ENCODE measurements around the gene PLAAT2. TPM values are rescaled to one million over a fixed set of nuclear protein-coding genes. Genes with fewer than 3 reads are reported as not detected.
"Not testable (repeated sequence)": the region's sequence is repeated elsewhere in the genome, so short reads cannot be mapped to it uniquely, and the experiment has no call there.

The PLAAT2 gene
- total RNA-seq, 1 experiment from 2014 or later: not detected

- Histone ChIP-seq H3K4me1 (ENCODE audit: low read length) (no peaks in the 10 kb centered on the region), H3K36me3 (ENCODE audit: insufficient read depth, low read length) (no peaks in the 10 kb centered on the region), H3K79me2 (ENCODE audit: low read length) (no peaks in the 10 kb centered on the region), H4K20me1 (ENCODE audit: insufficient read depth, low read depth, low read length) (no peaks in the 10 kb centered on the region), H3K4me2 (ENCODE audit: low read depth, low read length, poor library complexity, severe bottlenecking) (no peak overlapping the region), H2AFZ (ENCODE audit: low read length) (no peak overlapping the region), H3K9me2 (replicated peaks; ENCODE audit: insufficient read depth, low read length) (no peaks in the 10 kb centered on the region), H3K4me3 (ENCODE audit: low read length) (no peak overlapping the region), H3K9me3 (ENCODE audit: low read length) (peaks cover 3% of the 10 kb centered on the region; the same call in 1 of the 2 replicates), H3K27ac (ENCODE audit: low read length) (no peak overlapping the region), H3K9ac (ENCODE audit: low read length) (no peak overlapping the region), H3K27me3 (ENCODE audit: low read length) (0 out of 2 replicates have a peak, but pooled peaks cover 2% of the 10 kb centered on the region)
- no peak for DNase-seq
Measured at GRCh38 chr11:63586451-63587166, 23.4 kb upstream of the PLAAT2 start.

GRCh38 chr11:63583357-63583677 lies 20.1 kb upstream of the PLAAT2 start:
- Histone ChIP-seq H3K36me3 (ENCODE audit: insufficient read depth, low read length) (no peaks in the 10 kb centered on the region), H3K4me3 (ENCODE audit: low read length) (no peak overlapping the region), H3K9ac (ENCODE audit: low read length) (no peak overlapping the region), H3K4me1 (ENCODE audit: low read length) (no peaks in the 10 kb centered on the region), H2AFZ (ENCODE audit: low read length) (no peak overlapping the region), H4K20me1 (ENCODE audit: insufficient read depth, low read depth, low read length) (no peaks in the 10 kb centered on the region), H3K79me2 (ENCODE audit: low read length) (no peaks in the 10 kb centered on the region), H3K4me2 (ENCODE audit: low read depth, low read length, poor library complexity, severe bottlenecking) (no peak overlapping the region), H3K9me3 (ENCODE audit: low read length) (peaks cover 3% of the 10 kb centered on the region; the same call in 1 of the 2 replicates), H3K27ac (ENCODE audit: low read length) (no peak overlapping the region), H3K27me3 (ENCODE audit: low read length) (0 out of 2 replicates have a peak, but pooled peaks cover 2% of the 10 kb centered on the region), H3K9me2 (replicated peaks; ENCODE audit: insufficient read depth, low read length) (no peaks in the 10 kb centered on the region)
- no peak for DNase-seq

GRCh38 chr11:63581224-63581623 lies 18.0 kb upstream of the PLAAT2 start:
- not testable (repeated sequence) for H3K36me3 ChIP-seq (ENCODE audit: insufficient read depth, low read length); H3K9me2 ChIP-seq (replicated peaks; ENCODE audit: insufficient read depth, low read length); H3K27ac ChIP-seq (ENCODE audit: low read length); H2AFZ ChIP-seq (ENCODE audit: low read length); H3K4me3 ChIP-seq (ENCODE audit: low read length); H3K27me3 ChIP-seq (ENCODE audit: low read length); H3K4me2 ChIP-seq (ENCODE audit: low read depth, low read length, poor library complexity, severe bottlenecking); DNase-seq; H3K9ac ChIP-seq (ENCODE audit: low read length); H3K4me1 ChIP-seq (ENCODE audit: low read length); H4K20me1 ChIP-seq (ENCODE audit: insufficient read depth, low read depth, low read length); H3K9me3 ChIP-seq (ENCODE audit: low read length); H3K79me2 ChIP-seq (ENCODE audit: low read length)

- not testable (repeated sequence) for H3K4me2 ChIP-seq (ENCODE audit: low read depth, low read length, poor library complexity, severe bottlenecking); H3K9me3 ChIP-seq (ENCODE audit: low read length)
Measured at GRCh38 chr11:63578882-63579281, 15.7 kb upstream of the PLAAT2 start.

GRCh38 chr11:63574856-63575602 lies 11.8 kb upstream of the PLAAT2 start:
- no peaks in the 10 kb centered on the region for H3K9me3 ChIP-seq (ENCODE audit: low read length)

More at GRCh38 chr11:63578882-63579281, 15.7 kb upstream of the PLAAT2 start:
- not testable (repeated sequence) for DNase-seq; H3K27me3 ChIP-seq (ENCODE audit: low read length); H3K36me3 ChIP-seq (ENCODE audit: insufficient read depth, low read length); H2AFZ ChIP-seq (ENCODE audit: low read length); H3K9me2 ChIP-seq (replicated peaks; ENCODE audit: insufficient read depth, low read length); H4K20me1 ChIP-seq (ENCODE audit: insufficient read depth, low read depth, low read length); H3K9ac ChIP-seq (ENCODE audit: low read length); H3K79me2 ChIP-seq (ENCODE audit: low read length); H3K27ac ChIP-seq (ENCODE audit: low read length); H3K4me3 ChIP-seq (ENCODE audit: low read length); H3K4me1 ChIP-seq (ENCODE audit: low read length)

GRCh38 chr11:63573881-63574855 lies 11.0 kb upstream of the PLAAT2 start:
- H3K9me3 ChIP-seq (ENCODE audit: low read length): no peaks in the 10 kb centered on the region
- no peak overlapping the region for H3K4me3 ChIP-seq (ENCODE audit: low read length)
- no peaks in the 10 kb centered on the region for H3K9me2 ChIP-seq (replicated peaks; ENCODE audit: insufficient read depth, low read length)
- H3K9ac ChIP-seq (ENCODE audit: low read length): no peak overlapping the region
- H3K27me3 ChIP-seq (ENCODE audit: low read length): no peaks in the 10 kb centered on the region
- H3K27ac ChIP-seq (ENCODE audit: low read length): no peak overlapping the region
- no peak overlapping the region for H2AFZ ChIP-seq (ENCODE audit: low read length)
- DNase-seq: peak; percentile 51
- no peaks in the 10 kb centered on the region for H3K36me3 ChIP-seq (ENCODE audit: insufficient read depth, low read length)
- H4K20me1 ChIP-seq (ENCODE audit: insufficient read depth, low read depth, low read length): no peaks in the 10 kb centered on the region
- no peaks in the 10 kb centered on the region for H3K4me1 ChIP-seq (ENCODE audit: low read length)
- no peak overlapping the region for H3K4me2 ChIP-seq (ENCODE audit: low read depth, low read length, poor library complexity, severe bottlenecking)
- no peaks in the 10 kb centered on the region for H3K79me2 ChIP-seq (ENCODE audit: low read length)

More at GRCh38 chr11:63574856-63575602, 11.8 kb upstream of the PLAAT2 start:
- no peak overlapping the region for H3K9ac ChIP-seq (ENCODE audit: low read length)
- H3K4me1 ChIP-seq (ENCODE audit: low read length): no peaks in the 10 kb centered on the region
- H3K27me3 ChIP-seq (ENCODE audit: low read length): no peaks in the 10 kb centered on the region
- no peak overlapping the region for H3K27ac ChIP-seq (ENCODE audit: low read length)
- no peaks in the 10 kb centered on the region for H4K20me1 ChIP-seq (ENCODE audit: insufficient read depth, low read depth, low read length)
- no peak overlapping the region for H3K4me3 ChIP-seq (ENCODE audit: low read length)
- H3K9me2 ChIP-seq (replicated peaks; ENCODE audit: insufficient read depth, low read length): no peaks in the 10 kb centered on the region
- no peaks in the 10 kb centered on the region for H3K36me3 ChIP-seq (ENCODE audit: insufficient read depth, low read length)
- no peak overlapping the region for H3K4me2 ChIP-seq (ENCODE audit: low read depth, low read length, poor library complexity, severe bottlenecking)
- H3K79me2 ChIP-seq (ENCODE audit: low read length): no peaks in the 10 kb centered on the region
- H2AFZ ChIP-seq (ENCODE audit: low read length): no peak overlapping the region
- no peak for DNase-seq

GRCh38 chr11:63572026-63572688 lies 9.0 kb upstream of the PLAAT2 start:
- Histone ChIP-seq H4K20me1 (ENCODE audit: insufficient read depth, low read depth, low read length) (no peaks in the 10 kb centered on the region), H3K4me2 (ENCODE audit: low read depth, low read length, poor library complexity, severe bottlenecking) (no peak overlapping the region), H3K4me3 (ENCODE audit: low read length) (no peak overlapping the region), H3K36me3 (ENCODE audit: insufficient read depth, low read length) (no peaks in the 10 kb centered on the region), H3K9me2 (replicated peaks; ENCODE audit: insufficient read depth, low read length) (no peaks in the 10 kb centered on the region), H3K27ac (ENCODE audit: low read length) (no peak overlapping the region), H3K27me3 (ENCODE audit: low read length) (no peaks in the 10 kb centered on the region), H3K9ac (ENCODE audit: low read length) (no peak overlapping the region), H3K4me1 (ENCODE audit: low read length) (no peaks in the 10 kb centered on the region), H3K9me3 (ENCODE audit: low read length) (no peaks in the 10 kb centered on the region), H2AFZ (ENCODE audit: low read length) (no peak overlapping the region), H3K79me2 (ENCODE audit: low read length) (no peaks in the 10 kb centered on the region)
- peak; percentile 54 for DNase-seq
